ENCODE measurements around the gene CDCP1.

DNA sequence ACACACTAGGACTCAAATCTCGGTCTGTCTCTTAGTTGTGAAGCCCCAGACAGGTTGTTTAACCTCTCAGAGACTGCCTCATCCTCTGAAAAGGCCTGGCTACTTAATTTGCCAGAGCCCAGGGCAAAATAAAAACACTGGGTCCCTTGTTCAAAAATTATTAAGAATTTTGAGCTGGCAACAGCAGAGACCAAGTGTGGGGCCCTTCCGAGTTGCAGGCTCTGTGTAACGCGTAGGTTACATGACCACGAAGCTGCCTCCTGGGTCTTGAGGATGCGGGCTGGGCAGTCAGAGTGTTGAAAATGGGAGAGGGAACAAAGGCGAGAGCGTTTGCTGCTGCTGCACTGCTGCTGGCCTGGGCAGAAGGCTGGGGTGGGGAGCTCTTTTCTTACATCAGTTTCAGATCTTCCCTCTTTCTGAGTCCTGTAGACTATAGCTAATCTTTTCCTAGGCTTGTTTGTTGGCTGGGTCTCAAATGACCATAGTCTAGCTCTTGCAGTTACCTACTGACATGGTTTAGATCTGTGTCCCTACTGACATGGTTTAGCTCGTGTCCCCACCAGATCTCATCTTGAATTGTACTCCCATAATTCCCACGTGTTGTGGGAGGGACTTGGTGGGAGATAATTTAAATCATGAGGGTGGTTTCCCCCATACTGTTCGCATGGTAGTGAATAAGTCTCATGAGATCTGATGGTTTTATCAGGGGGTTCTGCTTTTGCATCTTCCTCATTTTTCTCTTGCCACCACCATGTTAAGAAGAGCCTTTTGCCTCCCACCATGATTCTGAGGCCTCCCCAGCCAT lies 70.2 kb downstream of the CDCP1 start:
- TF ChIP-seq POLR2AphosphoS5 (IDR thresholded peaks at IDR 0.05): no peak
- TF ChIP-seq, protein P1, sequence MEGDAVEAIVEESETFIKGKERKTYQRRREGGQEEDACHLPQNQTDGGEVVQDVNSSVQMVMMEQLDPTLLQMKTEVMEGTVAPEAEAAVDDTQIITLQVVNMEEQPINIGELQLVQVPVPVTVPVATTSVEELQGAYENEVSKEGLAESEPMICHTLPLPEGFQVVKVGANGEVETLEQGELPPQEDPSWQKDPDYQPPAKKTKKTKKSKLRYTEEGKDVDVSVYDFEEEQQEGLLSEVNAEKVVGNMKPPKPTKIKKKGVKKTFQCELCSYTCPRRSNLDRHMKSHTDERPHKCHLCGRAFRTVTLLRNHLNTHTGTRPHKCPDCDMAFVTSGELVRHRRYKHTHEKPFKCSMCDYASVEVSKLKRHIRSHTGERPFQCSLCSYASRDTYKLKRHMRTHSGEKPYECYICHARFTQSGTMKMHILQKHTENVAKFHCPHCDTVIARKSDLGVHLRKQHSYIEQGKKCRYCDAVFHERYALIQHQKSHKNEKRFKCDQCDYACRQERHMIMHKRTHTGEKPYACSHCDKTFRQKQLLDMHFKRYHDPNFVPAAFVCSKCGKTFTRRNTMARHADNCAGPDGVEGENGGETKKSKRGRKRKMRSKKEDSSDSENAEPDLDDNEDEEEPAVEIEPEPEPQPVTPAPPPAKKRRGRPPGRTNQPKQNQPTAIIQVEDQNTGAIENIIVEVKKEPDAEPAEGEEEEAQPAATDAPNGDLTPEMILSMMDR (IDR thresholded peaks at IDR 0.05): no peak
- TF ChIP-seq POLR2A (IDR thresholded peaks at IDR 0.05): no peak
- no peak for TF ChIP-seq EP300 (IDR thresholded peaks at IDR 0.05)

Data from stomach (tissue), 4 donors.